ENCODE results near the gene SERPINA1.

GRCh38 chr14:94332063-94332583, 56.3 kb downstream of the SERPINA1 start:
- no peak for TF ChIP-seq POLR2AphosphoS5 (IDR thresholded peaks at IDR 0.05; ENCODE audit: low read depth, low read length)
- no peak for TF ChIP-seq POLR2A (IDR thresholded peaks at IDR 0.05; ENCODE audit: low read depth, low read length)
